Trophoblast cell (in vitro differentiated cells and primary cell): ENCODE results near the gene IQSEC1.
A peak's percentile ranks its signal among the peaks of the same experiment; 100 is the strongest.

ENCODE experiments used
- DNase-seq, 2 donors: peaks; one replicate each; pipeline ENCODE4 v3.0.0-alpha.2; 2016
- H2AFZ ChIP-seq: 2 replicates; pipeline ENCODE4 v1.6.1; 2013; ENCODE audit warnings: low read length, moderate library complexity, mild to moderate bottlenecking; ENCODE audit not compliant: insufficient read depth, poor library complexity
- H2AK5ac ChIP-seq: 2 replicates; pipeline ENCODE4 v1.6.1; 2013; ENCODE audit warnings: mild to moderate bottlenecking, low read length
- H2BK120ac ChIP-seq: 2 replicates; pipeline ENCODE4 v1.6.1; 2013; ENCODE audit warnings: low read length, mild to moderate bottlenecking, moderate library complexity; ENCODE audit not compliant: insufficient read depth, poor library complexity
- H2BK12ac ChIP-seq: 2 replicates; pipeline ENCODE4 v1.6.1; 2013; ENCODE audit warnings: mild to moderate bottlenecking, low read length, moderate library complexity
- H2BK5ac ChIP-seq: 2 replicates; pipeline ENCODE4 v1.6.1; 2013; ENCODE audit warnings: low read length, low read depth, moderate library complexity, mild to moderate bottlenecking; ENCODE audit not compliant: poor library complexity
- H3K14ac ChIP-seq: 2 replicates; pipeline ENCODE4 v1.6.1; 2013; ENCODE audit warnings: mild to moderate bottlenecking, low read length
- H3K18ac ChIP-seq: 2 replicates; pipeline ENCODE4 v1.6.1; 2013; ENCODE audit warnings: mild to moderate bottlenecking, low read length
- H3K23ac ChIP-seq: 2 replicates; pipeline ENCODE4 v1.6.1; 2013; ENCODE audit warnings: low read length
- H3K27ac ChIP-seq: 2 replicates; pipeline ENCODE4 v1.5.1; 2013; ENCODE audit warnings: low read depth, mild to moderate bottlenecking, inconsistent platforms, low read length, moderate library complexity
- H3K27me3 ChIP-seq: 2 replicates; pipeline ENCODE4 v1.6.1; 2013; ENCODE audit warnings: inconsistent platforms, mild to moderate bottlenecking, low read length, moderate library complexity; ENCODE audit not compliant: insufficient read depth
- H3K36me3 ChIP-seq, 2 experiments: 1 replicate in 1 of 2; 2 replicates in 1 of 2; pipeline ENCODE4 v1.6.1; 2013; ENCODE audit warnings: low read length in 2 of 2, mild to moderate bottlenecking in 2 of 2, moderate library complexity in 1 of 2; ENCODE audit not compliant: insufficient read depth in 2 of 2, control insufficient read depth in 1 of 2
- H3K4ac ChIP-seq: 2 replicates; pipeline ENCODE4 v1.6.1; 2013; ENCODE audit warnings: low read depth, mild to moderate bottlenecking, low read length, moderate library complexity
- H3K4me1 ChIP-seq, 2 experiments: 1 replicate in 1 of 2; 2 replicates in 1 of 2; pipeline ENCODE4 v1.6.1; 2013; ENCODE audit warnings: low read length in 2 of 2, mild to moderate bottlenecking in 2 of 2, moderate library complexity in 1 of 2; ENCODE audit not compliant: insufficient read depth in 2 of 2, control insufficient read depth in 1 of 2
- H3K4me2 ChIP-seq: 2 replicates; pipeline ENCODE4 v1.6.1; 2013; ENCODE audit warnings: inconsistent platforms, mild to moderate bottlenecking, low read length, moderate library complexity
- H3K4me3 ChIP-seq: 2 replicates; pipeline ENCODE4 v1.5.1; 2013; ENCODE audit warnings: mild to moderate bottlenecking, low read depth, low read length, inconsistent platforms
- H3K79me1 ChIP-seq: one replicate; pipeline ENCODE4 v1.6.1; 2013; ENCODE audit warnings: low read length
- H3K79me2 ChIP-seq: 2 replicates; pipeline ENCODE4 v1.6.1; 2013; ENCODE audit warnings: low read length, mild to moderate bottlenecking; ENCODE audit not compliant: control insufficient read depth, insufficient read depth, poor library complexity
- H3K9ac ChIP-seq: 2 replicates; pipeline ENCODE4 v1.6.1; 2013; ENCODE audit warnings: mild to moderate bottlenecking, low read length
- H3K9me3 ChIP-seq: 2 replicates; pipeline ENCODE4 v1.6.1; 2013; ENCODE audit warnings: low read depth, mild to moderate bottlenecking, control low read depth, inconsistent platforms, low read length; ENCODE audit not compliant: insufficient read depth
- H4K12ac ChIP-seq: 2 replicates; pipeline ENCODE4 v1.6.1; 2013; ENCODE audit warnings: low read depth, mild to moderate bottlenecking, low read length, moderate library complexity
- H4K8ac ChIP-seq: 2 replicates; pipeline ENCODE4 v1.6.1; 2013; ENCODE audit warnings: low read depth, mild to moderate bottlenecking, low read length, moderate library complexity
- H4K91ac ChIP-seq: one replicate; pipeline ENCODE4 v1.6.1; 2013; ENCODE audit warnings: low read depth, mild to moderate bottlenecking, low read length, moderate library complexity
- WGBS: extraction: QIAGEN DNeasy Blood & Tissue Kit; methylation state at CpG from one replicate; pipeline ENCODE4 v1.1.7; 2013; ENCODE audit warnings: missing lambda C conversion rate; ENCODE audit not compliant: insufficient read length, insufficient coverage; ENCODE audit errors: extremely low coverage; 5-methylcytosine and 5-hydroxymethylcytosine counted together

IQSEC1 gene

DNA sequence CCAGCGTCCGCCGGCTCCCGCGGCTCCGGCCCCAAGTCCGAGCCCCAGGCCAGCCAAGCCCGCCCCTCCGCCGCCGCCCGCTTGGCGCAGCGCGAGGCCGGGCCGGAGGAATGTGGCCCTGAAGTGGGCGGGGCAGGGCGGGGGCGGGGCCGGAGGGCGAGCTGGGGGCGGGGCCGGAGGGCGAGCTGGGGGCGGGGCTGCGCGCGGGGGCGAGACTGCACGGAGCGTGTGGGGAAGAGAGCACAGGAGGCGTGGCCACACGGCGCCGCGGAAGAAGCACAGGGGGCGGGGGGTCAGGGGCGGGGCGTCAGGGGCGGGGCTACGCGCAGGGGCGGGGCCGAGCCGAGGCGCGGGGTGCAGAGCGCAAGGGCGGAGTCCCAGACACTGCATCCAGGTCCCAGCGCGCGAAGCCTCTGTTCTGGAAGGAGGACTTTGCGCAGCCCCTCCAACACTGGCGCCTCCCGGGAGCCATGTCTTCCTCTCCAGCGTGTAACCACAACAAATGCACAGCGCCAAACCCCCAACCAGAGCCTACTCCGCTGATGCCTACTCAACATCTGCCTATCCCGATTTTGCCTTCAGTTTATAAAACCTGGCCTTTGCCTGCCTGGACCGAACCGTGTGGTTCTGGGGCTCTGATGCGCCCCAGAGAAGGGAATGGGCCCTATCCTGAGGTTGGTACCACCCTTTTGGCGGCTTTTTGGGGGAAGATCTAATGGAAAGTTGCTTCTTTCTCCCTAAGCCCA is 105.5 kb downstream of the IQSEC1 start:
- H2BK120ac ChIP-seq = peak overlapping the region; percentile 55
- peak overlapping the region; percentile 77 for H4K8ac ChIP-seq
- no peak overlapping the region for H3K27ac ChIP-seq
- H3K9me3 ChIP-seq = no peaks in the 10 kb centered on the region
- H2AFZ ChIP-seq = peak overlapping the region; percentile 67
- H3K36me3 ChIP-seq = no peaks in the 10 kb centered on the region
- peak overlapping the region; percentile 41 for H4K91ac ChIP-seq
- H2AK5ac ChIP-seq = no peak overlapping the region
- H3K4me1 ChIP-seq = peaks cover 6 to 15% of the 10 kb centered on the region in 2 experiments
- no peak overlapping the region for H2BK12ac ChIP-seq
- peak overlapping the region; percentile 89 for H3K14ac ChIP-seq
- H3K79me2 ChIP-seq = peaks cover 7% of the 10 kb centered on the region
- peak overlapping the region; percentile 87 for H3K4me3 ChIP-seq
- WGBS = no CpG with 5 or more reads among the region's 64 CpGs
- H3K9ac ChIP-seq = peak overlapping the region; percentile 77
- H4K12ac ChIP-seq = peak overlapping the region; percentile 38
- H3K27me3 ChIP-seq = no peaks in the 10 kb centered on the region
- H3K79me1 ChIP-seq = peaks cover 6% of the 10 kb centered on the region
- H2BK5ac ChIP-seq = peak overlapping the region; percentile 21
- DNase-seq = peak; percentile 79 to 81
- H3K18ac ChIP-seq = peak overlapping the region; percentile 87
- peak overlapping the region; percentile 97 for H3K4me2 ChIP-seq
- no peak overlapping the region for H3K4ac ChIP-seq
- H3K23ac ChIP-seq = no peak overlapping the region

GRCh38 chr3:12966847-12967605 is 106.2 kb downstream of the IQSEC1 start:
- H3K36me3 ChIP-seq = no peaks in the 10 kb centered on the region
- H4K12ac ChIP-seq = no peak overlapping the region
- H3K18ac ChIP-seq = peak overlapping the region; percentile 87
- peak overlapping the region; percentile 51 for H2AK5ac ChIP-seq
- peak overlapping the region; percentile 41 for H4K91ac ChIP-seq
- H2BK12ac ChIP-seq = no peak overlapping the region
- H3K4me3 ChIP-seq = peak overlapping the region; percentile 87
- peak in 1 of 2 donors; percentile 26 for DNase-seq
- peaks cover 6 to 15% of the 10 kb centered on the region in 2 experiments for H3K4me1 ChIP-seq
- WGBS = no CpG with 5 or more reads among the region's 56 CpGs
- H3K4ac ChIP-seq = peak overlapping the region; percentile 67
- H3K4me2 ChIP-seq = peak overlapping the region; percentile 97
- peak overlapping the region; percentile 34 for H2BK5ac ChIP-seq
- H4K8ac ChIP-seq = peak overlapping the region; percentile 54
- H3K79me1 ChIP-seq = peaks cover 6% of the 10 kb centered on the region
- no peak overlapping the region for H3K23ac ChIP-seq
- peaks cover 7% of the 10 kb centered on the region for H3K79me2 ChIP-seq
- H3K27ac ChIP-seq = no peak overlapping the region
- H3K27me3 ChIP-seq = no peaks in the 10 kb centered on the region
- peak overlapping the region; percentile 89 for H3K14ac ChIP-seq
- peak overlapping the region; percentile 67 for H2AFZ ChIP-seq
- peak overlapping the region; percentile 55 for H2BK120ac ChIP-seq
- peak overlapping the region; percentile 77 for H3K9ac ChIP-seq
- H3K9me3 ChIP-seq = no peaks in the 10 kb centered on the region

- no peaks in the 10 kb centered on the region for H3K36me3 ChIP-seq
- peak overlapping the region; percentile 87 for H3K4me3 ChIP-seq
- H3K14ac ChIP-seq = no peak overlapping the region
- no peak overlapping the region for H2BK120ac ChIP-seq
- no peak overlapping the region for H4K12ac ChIP-seq
- peaks cover 6 to 15% of the 10 kb centered on the region in 2 experiments for H3K4me1 ChIP-seq
- H3K27me3 ChIP-seq = no peaks in the 10 kb centered on the region
- peak overlapping the region; percentile 10 for H3K18ac ChIP-seq
- H3K23ac ChIP-seq = peak overlapping the region; percentile 17
- DNase-seq = peak; percentile 44 to 66
- H3K27ac ChIP-seq = no peak overlapping the region
- no peak overlapping the region for H3K4ac ChIP-seq
- no peak overlapping the region for H4K91ac ChIP-seq
- peak overlapping the region; percentile 97 for H3K4me2 ChIP-seq
- H3K9me3 ChIP-seq = no peaks in the 10 kb centered on the region
- no peak overlapping the region for H4K8ac ChIP-seq
- H2BK12ac ChIP-seq = no peak overlapping the region
- no CpG with 5 or more reads among the region's 11 CpGs for WGBS
- H2BK5ac ChIP-seq = no peak overlapping the region
- H3K79me1 ChIP-seq = peaks cover 6% of the 10 kb centered on the region
- no peak overlapping the region for H2AK5ac ChIP-seq
- H2AFZ ChIP-seq = no peak overlapping the region
- peaks cover 7% of the 10 kb centered on the region for H3K79me2 ChIP-seq
- H3K9ac ChIP-seq = peak overlapping the region; percentile 8
Observed at GRCh38 chr3:12965999-12966846, 107.0 kb downstream of the IQSEC1 start.
